CD4-positive, alpha-beta T cell (primary cell): ENCODE results near the gene DZIP1. TPM values are rescaled to one million over a fixed set of nuclear protein-coding genes. Genes with fewer than 3 reads are reported as not detected.

Experiments used
- ATAC-seq: fragments of 200-7000 bp; cut with Tn5 transposase; one replicate; pipeline ENCODE4 v1.10.0; 2022; ENCODE audit warnings: mild to moderate bottlenecking; ENCODE audit not compliant: poor library complexity
- CTCF ChIA-PET: fragments of 350-600 bp; sonication (Branson Sonifier 250); formaldehyde crosslinking; loops from one replicate; lab custom pipeline; 2021; ENCODE audit warnings: antibody characterized with exemption, inconsistent platforms; lab: Charles Lee
- POLR2A ChIA-PET: fragments of 350-600 bp; sonication (Branson Sonifier 250); formaldehyde crosslinking; loops from one replicate; lab custom pipeline; 2021; ENCODE audit warnings: antibody characterized with exemption, inconsistent platforms; lab: Charles Lee
- DNase-seq, 14 experiments: peaks; one replicate each; pipeline ENCODE4 v3.0.0-alpha.2; 2013 to 2020; ENCODE audit warnings: mixed read lengths in 2 of 14
- H3K27ac ChIP-seq, 2 donors: one replicate each; pipeline versions ENCODE4 v1.5.1 to v1.7.0; 2013; ENCODE audit warnings: low read length in 2 of 2, low read depth in 1 of 2, mild to moderate bottlenecking in 1 of 2
- H3K27me3 ChIP-seq, 2 experiments: 1 replicate in 1 of 2; 2 replicates in 1 of 2; pipeline versions ENCODE4 v1.6.1 to v1.7.0; 2013; ENCODE audit warnings: low read length in 2 of 2, control low read depth in 1 of 2, mild to moderate bottlenecking in 1 of 2, moderate library complexity in 1 of 2; ENCODE audit not compliant: insufficient read depth in 2 of 2, control insufficient read depth in 1 of 2
- H3K36me3 ChIP-seq: one replicate; pipeline ENCODE4 v1.6.1; 2013; ENCODE audit warnings: low read length, control low read depth; ENCODE audit not compliant: insufficient read depth
- H3K4me1 ChIP-seq: one replicate; pipeline ENCODE4 v1.6.1; 2013; ENCODE audit warnings: low read length, control low read depth; ENCODE audit not compliant: insufficient read depth
- H3K4me3 ChIP-seq: one replicate; pipeline ENCODE4 v1.5.1; 2013; ENCODE audit warnings: mild to moderate bottlenecking, low read length, moderate library complexity
- H3K9me3 ChIP-seq, 2 experiments: 1 replicate in 1 of 2; 2 replicates in 1 of 2; pipeline versions ENCODE4 v1.6.1 to v1.7.0; 2013; ENCODE audit warnings: low read length in 2 of 2, mild to moderate bottlenecking in 2 of 2, control low read depth in 1 of 2, moderate library complexity in 1 of 2; ENCODE audit not compliant: control insufficient read depth in 1 of 2, insufficient read depth in 1 of 2
- H3K27ac Mint-ChIP-seq: one replicate; pipeline ENCODE4 v1.8.0; 2020; ENCODE audit warnings: mixed read lengths
- H3K27me3 Mint-ChIP-seq: one replicate; pipeline ENCODE4 v1.8.0; 2021; ENCODE audit warnings: mixed read lengths
- H3K36me3 Mint-ChIP-seq: one replicate; pipeline ENCODE4 v1.8.0; 2021; ENCODE audit warnings: low read depth, mixed read lengths
- H3K4me1 Mint-ChIP-seq: one replicate; pipeline ENCODE4 v1.8.0; 2021; ENCODE audit warnings: low read depth, mixed read lengths
- H3K4me3 Mint-ChIP-seq: one replicate; pipeline ENCODE4 v1.8.0; 2020; ENCODE audit warnings: mild to moderate bottlenecking, mixed read lengths
- H3K9me3 Mint-ChIP-seq: one replicate; pipeline ENCODE4 v1.8.0; 2020; ENCODE audit warnings: mixed read lengths
- CTCF ChIP-seq: fragments of 200-600 bp; IDR thresholded peaks from one replicate; pipeline ENCODE4 v1.8.0; 2022; ENCODE audit warnings: antibody characterized with exemption, mild to moderate bottlenecking
- intact Hi-C, 2 experiments: fragments of 100-400 bp; cut with DNase I in 1 of 2; cut with micrococcal nuclease in 1 of 2; formaldehyde crosslinking; loops; one replicate each; pipeline versions ENCODE4 v1.15.1 to v1.9.0; 2023 to 2025; cut with DNase I, micrococcal nuclease
- total RNA-seq, 174 experiments: library from RNA in 2 of 174; stranded (reverse) in 2 of 174; gene quantifications; one replicate each; pipeline ENCODE4 v1.2.3 and lab custom pipeline; 2021 to 2026

Gene DZIP1
- total RNA-seq, 2 experiments from 2014 or later = not detected

- peaks cover 19% of the 10 kb centered on the region for H3K27me3 Mint-ChIP-seq
- Histone ChIP-seq H3K9me3 (no peaks in the 10 kb centered on the region), H3K27ac (no peak overlapping the region), H3K4me1 (no peaks in the 10 kb centered on the region), H3K27me3 (peaks cover 0 to 4% of the 10 kb centered on the region in 2 experiments), H3K36me3 (no peaks in the 10 kb centered on the region), H3K4me3 (no peak overlapping the region)
- H3K4me3 Mint-ChIP-seq = no peak overlapping the region
- CTCF ChIA-PET = no interaction called here
- H3K36me3 Mint-ChIP-seq = no peaks in the 10 kb centered on the region
- POLR2A ChIA-PET = no interaction called here
- H3K9me3 Mint-ChIP-seq = no peaks in the 10 kb centered on the region
- ATAC-seq (no peak), DNase-seq (no peak)
- TF ChIP-seq CTCF = no peak
- intact Hi-C loops = no loop called here
- H3K4me1 Mint-ChIP-seq = no peaks in the 10 kb centered on the region
- no peak overlapping the region for H3K27ac Mint-ChIP-seq
Measured at GRCh38 chr13:95564091-95564490, 80.4 kb downstream of the DZIP1 start.

GRCh38 chr13:95560387-95560786 is 84.1 kb downstream of the DZIP1 start:
- H3K27me3 ChIP-seq = peaks cover 5 to 7% of the 10 kb centered on the region in 2 experiments
- no peaks in the 10 kb centered on the region for H3K36me3 Mint-ChIP-seq
- H3K4me1 Mint-ChIP-seq = no peaks in the 10 kb centered on the region

GRCh38 chr13:95559100-95559499 is 85.4 kb downstream of the DZIP1 start:
- DNase-seq = no peak
- peaks cover 5% of the 10 kb centered on the region for H3K4me1 Mint-ChIP-seq
- ChIA-PET POLR2A (no interaction called here), CTCF (no interaction called here)
- Histone ChIP-seq H3K27me3 (peaks cover 10% of the 10 kb centered on the region in 2 experiments), H3K36me3 (no peaks in the 10 kb centered on the region), H3K4me3 (no peak overlapping the region), H3K9me3 (peaks cover 0 to 3% of the 10 kb centered on the region in 2 experiments), H3K4me1 (no peaks in the 10 kb centered on the region), H3K27ac (no peak overlapping the region)
- peaks cover 49% of the 10 kb centered on the region for H3K27me3 Mint-ChIP-seq
- H3K9me3 Mint-ChIP-seq = no peaks in the 10 kb centered on the region
- no peak overlapping the region for H3K4me3 Mint-ChIP-seq
- intact Hi-C loops = no loop called here
- H3K27ac Mint-ChIP-seq = no peak overlapping the region
- ATAC-seq = no peak
- no peaks in the 10 kb centered on the region for H3K36me3 Mint-ChIP-seq
- no peak for TF ChIP-seq CTCF

More at GRCh38 chr13:95560387-95560786, 84.1 kb downstream of the DZIP1 start:
- POLR2A ChIA-PET = no interaction called here
- H3K4me3 Mint-ChIP-seq = no peak overlapping the region
- Histone ChIP-seq H3K9me3 (no peaks in the 10 kb centered on the region), H3K4me3 (no peak overlapping the region), H3K27ac (no peak overlapping the region), H3K36me3 (no peaks in the 10 kb centered on the region), H3K4me1 (no peaks in the 10 kb centered on the region)
- H3K27me3 Mint-ChIP-seq = peaks cover 42% of the 10 kb centered on the region
- ATAC-seq (no peak), DNase-seq (no peak)
- no peak for TF ChIP-seq CTCF
- CTCF ChIA-PET = no interaction called here
- H3K27ac Mint-ChIP-seq = no peak overlapping the region
- intact Hi-C loops = no loop called here
- H3K9me3 Mint-ChIP-seq = no peaks in the 10 kb centered on the region
